Coronary artery (tissue), 2 donors: Measurements from ENCODE around the gene DRAP1.

Experiments used
- DNase-seq: peaks from one replicate; pipeline ENCODE4 v3.0.0-alpha.2; 2017; ENCODE audit warnings: low spot score
- H3K27ac ChIP-seq, 2 donors: fragments of 200-600 bp; sonication (generic); one replicate each; pipeline ENCODE4 v1.5.1; 2016 to 2019
- H3K4me3 ChIP-seq: fragments of 200-600 bp; sonication (generic); 2 replicates; pipeline ENCODE4 v1.5.1; 2016; ENCODE audit warnings: mild to moderate bottlenecking, moderate library complexity
- TF ChIP-seq, protein P1 (sequence below): fragments of 200-600 bp; sonication (generic); IDR thresholded peaks from one replicate; pipeline ENCODE4 v1.5.1; 2019; ENCODE audit warnings: antibody characterized with exemption

Gene DRAP1, protein sequence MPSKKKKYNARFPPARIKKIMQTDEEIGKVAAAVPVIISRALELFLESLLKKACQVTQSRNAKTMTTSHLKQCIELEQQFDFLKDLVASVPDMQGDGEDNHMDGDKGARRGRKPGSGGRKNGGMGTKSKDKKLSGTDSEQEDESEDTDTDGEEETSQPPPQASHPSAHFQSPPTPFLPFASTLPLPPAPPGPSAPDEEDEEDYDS

DNA sequence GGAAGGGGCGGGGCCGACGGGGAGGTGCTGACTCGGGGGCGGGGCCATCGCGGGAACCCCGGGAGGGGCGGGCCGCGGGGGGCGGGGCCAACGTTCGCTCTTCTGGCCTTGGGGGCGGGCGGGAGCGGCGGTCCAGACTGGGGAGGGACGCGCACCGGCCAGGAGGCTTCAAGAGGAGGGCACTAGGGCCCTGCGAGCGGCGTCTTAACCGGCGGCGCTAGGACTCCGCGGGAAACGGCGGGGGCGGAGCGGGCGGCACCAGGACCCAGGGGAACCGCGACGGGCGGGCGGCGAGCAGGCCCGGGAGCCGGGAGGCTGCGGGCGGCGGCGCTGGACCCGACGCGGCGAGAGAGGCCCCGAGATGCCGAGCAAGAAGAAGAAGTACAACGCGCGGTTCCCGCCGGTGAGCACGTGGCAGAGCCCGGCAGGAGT is at the start of gene DRAP1:
Gene DRAP1 (plus strand): TSS at position 286 of the 432 bp plus-strand sequence. CDS start 76 bp downstream, at position 362.
- DNase-seq = peak; percentile 99
- peak within 1 kb of the TSS; percentile 88 for H3K4me3 ChIP-seq
- H3K27ac ChIP-seq = peak within 1 kb of the TSS; percentile 96 to 98
- TF ChIP-seq, protein P1, sequence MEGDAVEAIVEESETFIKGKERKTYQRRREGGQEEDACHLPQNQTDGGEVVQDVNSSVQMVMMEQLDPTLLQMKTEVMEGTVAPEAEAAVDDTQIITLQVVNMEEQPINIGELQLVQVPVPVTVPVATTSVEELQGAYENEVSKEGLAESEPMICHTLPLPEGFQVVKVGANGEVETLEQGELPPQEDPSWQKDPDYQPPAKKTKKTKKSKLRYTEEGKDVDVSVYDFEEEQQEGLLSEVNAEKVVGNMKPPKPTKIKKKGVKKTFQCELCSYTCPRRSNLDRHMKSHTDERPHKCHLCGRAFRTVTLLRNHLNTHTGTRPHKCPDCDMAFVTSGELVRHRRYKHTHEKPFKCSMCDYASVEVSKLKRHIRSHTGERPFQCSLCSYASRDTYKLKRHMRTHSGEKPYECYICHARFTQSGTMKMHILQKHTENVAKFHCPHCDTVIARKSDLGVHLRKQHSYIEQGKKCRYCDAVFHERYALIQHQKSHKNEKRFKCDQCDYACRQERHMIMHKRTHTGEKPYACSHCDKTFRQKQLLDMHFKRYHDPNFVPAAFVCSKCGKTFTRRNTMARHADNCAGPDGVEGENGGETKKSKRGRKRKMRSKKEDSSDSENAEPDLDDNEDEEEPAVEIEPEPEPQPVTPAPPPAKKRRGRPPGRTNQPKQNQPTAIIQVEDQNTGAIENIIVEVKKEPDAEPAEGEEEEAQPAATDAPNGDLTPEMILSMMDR = no peak

DNA sequence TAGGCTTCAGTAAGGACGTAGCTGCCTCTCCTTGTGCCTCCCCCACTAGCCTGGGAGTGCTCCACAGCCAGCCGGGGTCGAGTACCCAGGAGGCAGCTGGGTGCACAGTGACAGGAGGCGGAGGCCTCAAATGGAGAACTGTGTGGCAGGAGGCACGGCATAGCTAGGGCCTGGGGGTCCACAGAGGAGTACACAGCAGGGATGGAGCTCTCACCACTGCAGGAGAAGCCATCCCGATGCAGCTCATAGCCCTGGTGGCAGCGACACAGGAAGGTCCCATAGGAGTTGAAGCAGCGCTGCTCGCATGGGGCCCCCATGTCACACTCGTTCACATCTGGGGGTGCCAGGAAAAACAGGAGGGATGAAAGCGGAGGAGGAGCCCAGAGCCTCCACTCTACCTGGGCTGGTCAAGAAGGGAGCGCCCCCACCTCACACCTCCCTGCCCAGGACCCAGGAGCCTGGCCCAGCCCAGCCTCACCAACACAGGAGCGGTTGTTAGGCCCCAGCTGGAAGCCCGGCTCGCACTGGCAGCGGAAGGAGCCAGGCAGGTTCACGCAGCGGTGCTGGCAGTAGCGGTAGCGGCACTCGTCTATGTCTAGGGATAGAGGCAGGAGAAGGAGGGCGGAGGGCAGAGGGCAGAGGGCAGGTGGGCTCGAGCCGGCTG is 49.5 kb upstream of the DRAP1 start:
- TF ChIP-seq, protein P1 = no peak
- no peak overlapping the region for H3K4me3 ChIP-seq
- peak overlapping the region in 1 of 2 donors; percentile 95 for H3K27ac ChIP-seq
- DNase-seq = no peak

DNA sequence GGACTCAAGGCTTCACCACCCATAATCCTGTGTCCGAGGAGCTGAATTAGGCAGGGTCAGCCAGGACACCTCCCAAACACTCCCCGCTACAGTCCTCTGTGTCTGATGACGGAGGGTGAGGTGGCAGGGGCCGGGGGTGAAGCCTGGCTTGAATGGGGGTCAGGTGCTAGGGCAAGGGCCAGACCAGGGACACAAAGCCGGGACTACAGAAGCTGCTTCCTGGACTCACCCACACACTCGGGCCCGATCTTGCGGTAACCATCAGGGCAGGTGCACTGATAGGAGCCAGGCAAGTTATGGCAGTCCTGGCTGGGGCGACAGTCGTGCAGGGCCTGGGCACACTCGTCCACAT is 48.9 kb upstream of the DRAP1 start:
- H3K27ac ChIP-seq = peak overlapping the region in 1 of 2 donors; percentile 95
- H3K4me3 ChIP-seq = peak overlapping the region; percentile 84
- no peak for DNase-seq
- TF ChIP-seq, protein P1 = no peak

DNA sequence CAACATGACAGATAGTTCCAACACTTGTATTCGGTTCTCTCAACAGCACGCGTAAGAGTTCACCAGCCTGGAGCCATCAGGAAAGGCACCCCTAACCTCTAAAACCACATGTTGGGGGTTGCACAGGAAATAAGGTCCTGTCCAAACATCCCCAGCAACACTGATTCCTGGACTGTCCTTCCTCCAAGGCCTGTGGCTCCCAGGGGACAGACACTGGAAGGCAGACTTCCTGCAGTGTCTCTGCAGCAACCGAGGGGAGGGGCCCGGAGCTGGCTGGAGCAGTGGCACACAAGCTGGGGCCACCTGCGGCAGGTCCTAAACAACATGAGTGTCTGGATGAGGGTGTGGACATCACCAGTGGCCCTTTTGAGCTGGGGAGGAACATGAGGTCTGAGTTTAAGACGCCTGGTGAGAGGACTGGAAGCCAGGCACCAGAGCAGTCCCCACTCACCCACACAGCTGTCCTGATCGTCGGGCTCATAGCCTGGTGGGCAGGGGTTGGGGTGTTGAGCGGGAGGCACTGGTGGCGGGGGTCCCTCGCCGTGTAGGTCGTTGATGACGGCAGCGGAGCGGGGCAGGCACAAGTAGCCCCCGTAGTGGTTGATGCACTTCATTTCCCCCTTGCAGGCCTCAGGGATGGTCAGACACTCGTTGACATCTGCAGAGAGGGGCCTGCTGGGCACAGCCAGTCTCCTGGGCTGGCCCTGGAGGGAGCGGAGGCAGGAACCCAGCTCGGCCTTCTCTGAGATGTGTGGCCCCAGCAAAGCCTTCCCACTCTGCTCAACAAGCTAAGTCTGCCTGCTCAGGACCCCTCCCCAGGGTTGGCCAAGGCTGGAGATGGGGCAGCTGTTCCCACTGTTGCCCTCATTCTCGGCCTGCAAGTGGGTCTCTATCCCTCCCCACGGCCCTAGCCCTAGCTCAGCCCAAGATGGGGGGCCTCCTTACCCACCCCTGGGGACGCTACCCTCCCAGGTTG is 48.2 kb upstream of the DRAP1 start:
- Histone ChIP-seq H3K27ac (peak overlapping the region; percentile 95 to 96), H3K4me3 (peak overlapping the region; percentile 84)
- no peak for DNase-seq
- TF ChIP-seq, protein P1 = no peak

DNA sequence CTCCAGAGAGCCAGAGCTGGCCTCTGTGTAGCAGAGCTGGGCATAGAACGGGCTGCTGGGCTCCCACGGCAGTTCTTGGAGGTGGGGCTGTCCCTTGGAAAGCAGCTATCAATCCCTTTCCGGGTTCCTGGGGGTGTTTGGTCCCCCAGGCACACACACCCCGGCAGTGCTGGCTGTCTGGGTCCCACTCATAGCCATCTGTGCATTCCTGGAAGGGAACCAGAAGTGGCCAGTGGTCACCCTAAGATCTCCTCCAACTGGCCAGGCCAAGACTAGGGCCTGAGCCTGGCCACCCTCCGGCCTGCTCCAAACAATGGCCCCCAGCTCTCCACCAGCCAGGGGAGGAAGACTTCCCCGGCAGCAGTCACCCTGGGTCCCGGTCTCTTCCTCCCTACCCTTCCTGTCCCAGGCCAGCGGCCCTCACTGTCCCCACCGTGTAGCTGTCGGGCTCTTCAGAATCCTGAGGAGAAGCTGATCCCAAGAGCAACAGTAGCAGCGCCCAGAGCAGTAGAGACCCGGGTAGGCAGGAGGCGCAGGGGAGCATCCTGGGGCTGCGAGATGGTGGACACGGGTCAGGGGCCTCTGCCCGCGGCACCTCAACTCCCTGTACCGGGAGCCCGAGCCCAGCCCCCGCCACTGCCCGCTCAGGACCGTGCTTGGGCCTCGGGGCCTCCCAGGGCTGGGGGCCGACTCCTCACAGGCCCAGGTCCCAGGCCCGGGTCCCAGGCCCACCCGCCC is 47.2 kb upstream of the DRAP1 start:
- H3K27ac ChIP-seq = peak overlapping the region; percentile 95 to 96
- TF ChIP-seq, protein P1 = no peak
- no peak for DNase-seq
- peak overlapping the region; percentile 84 for H3K4me3 ChIP-seq

DNA sequence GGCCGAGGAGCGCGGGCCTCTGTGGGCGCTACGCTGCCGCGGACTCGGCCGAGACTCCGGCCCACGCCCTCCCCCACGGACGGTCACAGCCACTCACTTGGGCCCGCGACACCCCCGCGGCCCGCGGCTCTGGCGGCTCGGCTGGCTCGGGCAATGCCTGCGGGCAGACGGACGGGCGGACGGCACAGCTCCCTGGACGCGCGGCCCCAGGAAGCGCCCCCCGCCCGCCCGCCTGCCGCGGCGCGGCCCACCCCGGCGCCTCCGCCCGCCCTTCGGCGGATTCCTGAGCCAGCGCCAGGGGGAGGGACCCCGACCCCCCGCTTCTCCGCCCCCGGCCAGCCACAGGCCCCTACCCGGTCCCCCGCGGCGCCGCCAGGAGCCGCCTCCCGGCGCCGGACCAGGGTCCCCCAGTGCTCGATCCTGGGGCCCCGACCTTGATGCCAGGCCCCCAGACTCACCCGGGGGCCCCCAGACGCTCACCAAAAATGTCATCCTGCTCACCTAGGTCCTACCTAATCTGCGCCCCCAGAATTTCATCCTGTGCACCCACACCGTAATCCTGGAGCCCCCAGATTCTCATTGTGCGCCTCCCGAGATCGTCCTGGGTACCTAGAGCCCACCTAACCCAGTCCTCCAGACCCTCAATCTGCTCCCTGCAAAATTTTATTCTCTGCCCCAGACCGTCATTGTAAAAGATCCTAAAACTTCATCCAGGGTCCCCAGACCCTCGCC is 46.5 kb upstream of the DRAP1 start, which contains the start of gene EFEMP2:
Gene EFEMP2 (minus strand): TSS at position 215 of the 732 bp plus-strand sequence. CDS start 446 bp downstream, outside the sequence.
- DNase-seq = no peak
- Histone ChIP-seq H3K27ac (peak within 1 kb of the TSS; percentile 95 to 96), H3K4me3 (peak within 1 kb of the TSS; percentile 84)
- TF ChIP-seq, protein P1 = no peak
